ENCODE measurements around the gene IDH3B. TPM values are rescaled to one million over a fixed set of nuclear protein-coding genes. Genes with fewer than 3 reads are reported as not detected.

IDH3B gene
- total RNA-seq, 6 experiments from 2014 or later, result 37.6 to 78.1 (median 43.6) TPM

DNA sequence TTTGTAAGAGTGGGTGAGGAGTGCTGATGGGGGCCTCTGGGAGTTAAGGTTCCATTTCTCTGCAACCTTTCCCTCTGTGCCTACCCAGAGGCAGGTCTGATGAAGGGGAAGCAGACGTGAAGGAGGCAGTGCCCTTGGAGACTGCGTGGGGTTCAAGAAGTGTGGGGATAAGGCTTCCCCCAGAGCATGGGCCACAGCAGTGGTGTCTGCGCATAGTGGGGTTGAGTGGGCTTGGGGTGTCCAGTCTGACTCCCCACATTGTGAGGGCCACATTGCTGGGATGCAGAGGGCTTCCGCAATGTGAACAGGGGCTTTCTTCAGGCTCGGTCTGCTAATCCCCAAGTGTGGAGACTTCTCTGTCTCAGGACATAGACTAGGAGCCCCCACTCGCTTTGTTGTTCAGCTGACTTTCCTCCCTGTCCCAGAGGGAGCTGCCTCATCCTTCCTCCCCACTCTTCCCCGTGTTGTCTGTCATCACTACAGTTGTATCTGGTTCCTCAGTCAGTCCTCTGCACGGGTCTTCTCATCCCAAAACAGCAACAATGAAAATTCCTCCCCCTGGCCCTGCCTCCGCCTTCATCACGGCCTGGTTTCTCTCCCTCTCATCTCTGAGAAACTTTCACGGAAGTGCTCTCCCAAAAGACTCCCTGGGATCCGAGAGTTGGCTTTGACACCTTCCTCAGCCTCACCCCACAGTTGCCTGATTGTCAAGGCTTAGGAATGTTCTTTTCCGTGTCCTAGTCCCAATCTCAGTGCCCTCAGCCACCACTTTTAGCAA is 31.4 kb upstream of the IDH3B start:
- Histone ChIP-seq H3K27me3 (peaks cover 0 to 16% of the 10 kb centered on the region in 2 donors), H3K9me3 (no peaks in the 10 kb centered on the region), H3K27ac (no peak overlapping the region), H3K4me1 (peaks cover 0 to 5% (median 0%) of the 10 kb centered on the region in 4 donors), H3K36me3 (no peaks in the 10 kb centered on the region), H3K4me3 (no peak overlapping the region)
- no peak for TF ChIP-seq POLR2A (IDR thresholded peaks at IDR 0.05)
- TF ChIP-seq, protein P1, sequence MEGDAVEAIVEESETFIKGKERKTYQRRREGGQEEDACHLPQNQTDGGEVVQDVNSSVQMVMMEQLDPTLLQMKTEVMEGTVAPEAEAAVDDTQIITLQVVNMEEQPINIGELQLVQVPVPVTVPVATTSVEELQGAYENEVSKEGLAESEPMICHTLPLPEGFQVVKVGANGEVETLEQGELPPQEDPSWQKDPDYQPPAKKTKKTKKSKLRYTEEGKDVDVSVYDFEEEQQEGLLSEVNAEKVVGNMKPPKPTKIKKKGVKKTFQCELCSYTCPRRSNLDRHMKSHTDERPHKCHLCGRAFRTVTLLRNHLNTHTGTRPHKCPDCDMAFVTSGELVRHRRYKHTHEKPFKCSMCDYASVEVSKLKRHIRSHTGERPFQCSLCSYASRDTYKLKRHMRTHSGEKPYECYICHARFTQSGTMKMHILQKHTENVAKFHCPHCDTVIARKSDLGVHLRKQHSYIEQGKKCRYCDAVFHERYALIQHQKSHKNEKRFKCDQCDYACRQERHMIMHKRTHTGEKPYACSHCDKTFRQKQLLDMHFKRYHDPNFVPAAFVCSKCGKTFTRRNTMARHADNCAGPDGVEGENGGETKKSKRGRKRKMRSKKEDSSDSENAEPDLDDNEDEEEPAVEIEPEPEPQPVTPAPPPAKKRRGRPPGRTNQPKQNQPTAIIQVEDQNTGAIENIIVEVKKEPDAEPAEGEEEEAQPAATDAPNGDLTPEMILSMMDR (IDR thresholded peaks at IDR 0.05), result no peak
- intact Hi-C loops (cut with DNase I), result no loop called here
- 46% methylated on average over 9 of the region's 13 CpGs for WGBS (ENCODE audit: insufficient coverage, low coverage, low lambda C conversion rate, missing lambda C conversion rate)
- no peak for DNase-seq
- no peak for ATAC-seq

DNA sequence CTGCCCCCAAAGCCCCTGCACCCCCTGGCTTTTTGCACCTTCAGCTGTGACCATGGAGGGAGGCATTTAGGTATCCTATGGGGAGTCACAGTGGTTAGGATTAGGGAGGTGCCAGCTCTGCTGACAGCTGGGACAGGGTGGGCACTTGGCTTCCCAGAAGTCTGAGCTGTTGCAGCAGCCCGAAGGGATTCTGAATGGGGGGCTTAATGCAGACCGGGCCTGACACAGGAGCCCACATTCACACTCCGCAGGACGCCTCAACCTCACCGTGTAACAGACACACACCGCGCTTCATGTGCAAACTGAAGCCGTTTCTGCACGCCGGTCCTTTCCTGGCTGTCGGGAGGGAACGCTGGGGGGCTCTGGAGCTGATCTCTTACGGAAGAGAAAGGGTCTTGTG is 30.5 kb upstream of the IDH3B start:
- H3K36me3 ChIP-seq, result no peaks in the 10 kb centered on the region
- H3K9me3 ChIP-seq, result no peaks in the 10 kb centered on the region
- H3K4me1 ChIP-seq, result peaks cover 0 to 5% (median 0%) of the 10 kb centered on the region in 4 donors
- intact Hi-C loops (cut with DNase I), result no loop called here
- H3K27me3 ChIP-seq, result peaks cover 0 to 16% of the 10 kb centered on the region in 2 donors
- no peak overlapping the region for H3K27ac ChIP-seq
- no peak for ATAC-seq
- DNase-seq, result no peak
- WGBS (ENCODE audit: insufficient coverage, low coverage, low lambda C conversion rate, missing lambda C conversion rate), result 21% methylated on average over 8 of the region's 13 CpGs
- TF ChIP-seq, protein P1 (IDR thresholded peaks at IDR 0.05), result no peak
- no peak for TF ChIP-seq POLR2A (IDR thresholded peaks at IDR 0.05)
- no peak overlapping the region for H3K4me3 ChIP-seq

DNA sequence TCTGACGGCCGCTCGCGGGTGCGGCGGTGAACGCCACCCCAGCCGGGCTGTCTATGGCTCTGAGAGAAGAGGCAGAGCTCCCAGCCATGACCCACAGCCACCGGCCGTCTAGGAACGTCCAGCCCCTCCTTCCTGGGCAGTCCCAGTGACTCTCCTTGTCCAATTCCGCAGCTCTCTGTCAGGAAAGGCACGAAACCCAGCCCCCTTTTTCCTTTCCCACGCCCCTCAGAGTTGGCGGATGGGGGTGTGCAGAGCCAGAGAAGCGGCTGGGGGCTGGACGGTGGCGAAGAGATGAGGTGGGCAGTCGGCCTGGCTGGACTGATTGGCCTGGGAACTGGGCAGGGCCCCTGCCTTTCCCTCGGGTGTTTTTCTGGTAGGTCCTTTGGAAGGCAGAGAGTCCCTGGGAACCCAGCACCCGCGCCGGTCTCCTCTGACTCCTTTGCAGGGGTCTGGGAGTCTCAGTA is 30.0 kb upstream of the IDH3B start:
- no peak overlapping the region for H3K4me3 ChIP-seq
- intact Hi-C loops (cut with DNase I), result no loop called here
- DNase-seq, result no peak
- H3K9me3 ChIP-seq, result no peaks in the 10 kb centered on the region
- H3K27me3 ChIP-seq, result peaks cover 0 to 16% of the 10 kb centered on the region in 2 donors
- no peak overlapping the region for H3K27ac ChIP-seq
- peaks cover 0 to 5% (median 0%) of the 10 kb centered on the region in 4 donors for H3K4me1 ChIP-seq
- 15% methylated on average over 9 of the region's 23 CpGs for WGBS (ENCODE audit: insufficient coverage, low coverage, low lambda C conversion rate, missing lambda C conversion rate)
- peak in 1 of 4 donors; percentile 5 for ATAC-seq
- no peaks in the 10 kb centered on the region for H3K36me3 ChIP-seq
- TF ChIP-seq, protein P1 (IDR thresholded peaks at IDR 0.05), result no peak
- no peak for TF ChIP-seq POLR2A (IDR thresholded peaks at IDR 0.05)

DNA sequence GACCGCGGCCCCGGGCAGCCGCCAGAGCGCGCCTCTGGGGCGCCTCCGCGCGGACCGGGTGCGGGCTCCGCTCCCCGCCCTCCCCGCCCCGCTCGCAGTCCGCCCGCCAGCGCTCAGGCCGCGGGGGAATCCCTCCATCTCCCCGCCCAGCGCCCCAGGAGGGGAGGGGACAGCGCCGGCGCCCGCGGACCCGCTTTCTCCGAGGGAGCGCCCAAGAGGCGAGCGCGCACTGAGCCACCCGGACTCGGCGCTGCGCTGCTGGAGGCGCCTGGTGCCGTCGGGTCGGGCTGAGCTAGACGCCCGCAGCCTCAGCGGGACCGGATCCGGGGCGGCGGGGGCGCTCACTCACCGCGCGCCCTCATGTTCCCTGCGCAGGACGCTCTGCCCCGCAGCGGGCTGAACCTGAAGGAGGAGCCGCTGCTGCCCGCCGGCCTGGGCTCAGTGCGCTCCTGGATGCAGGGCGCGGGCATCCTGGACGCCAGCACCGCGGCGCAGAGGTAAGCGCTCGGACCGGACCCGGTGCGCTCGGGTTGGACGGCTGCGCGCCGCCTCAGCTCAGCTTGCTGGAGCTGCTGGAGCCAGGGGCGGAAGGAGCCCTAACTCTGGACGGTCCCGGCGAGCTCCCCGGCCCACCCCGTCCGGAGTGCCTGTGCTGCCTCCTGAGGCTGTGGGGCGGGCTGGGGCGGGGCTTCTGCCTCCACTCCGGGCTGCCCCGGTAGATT is 29.4 kb upstream of the IDH3B start:
- Histone ChIP-seq H3K27ac (no peak overlapping the region), H3K9me3 (no peaks in the 10 kb centered on the region), H3K27me3 (peaks cover 0 to 16% of the 10 kb centered on the region in 2 donors), H3K36me3 (no peaks in the 10 kb centered on the region), H3K4me1 (peaks cover 0 to 5% (median 0%) of the 10 kb centered on the region in 4 donors), H3K4me3 (peak overlapping the region in 2 of 3 donors; percentile 9 to 24)
- 9% methylated on average over 17 of the region's 89 CpGs for WGBS (ENCODE audit: insufficient coverage, low coverage, low lambda C conversion rate, missing lambda C conversion rate)
- no peak for TF ChIP-seq POLR2A (IDR thresholded peaks at IDR 0.05)
- intact Hi-C loops (cut with DNase I), result no loop called here
- DNase-seq, result no peak
- peak; percentile 9 to 40 (median 19) for ATAC-seq

- H3K9me3 ChIP-seq, result no peaks in the 10 kb centered on the region
- no peak for TF ChIP-seq POLR2A (IDR thresholded peaks at IDR 0.05)
- TF ChIP-seq, protein P1 (IDR thresholded peaks at IDR 0.05), result no peak
- no peak for DNase-seq
- H3K27ac ChIP-seq, result no peak overlapping the region
- ATAC-seq, result no peak
- WGBS (ENCODE audit: insufficient coverage, low coverage, low lambda C conversion rate, missing lambda C conversion rate), result 0% methylated on average over 3 of the region's 64 CpGs
- H3K36me3 ChIP-seq, result no peaks in the 10 kb centered on the region
- peaks cover 0 to 5% (median 0%) of the 10 kb centered on the region in 4 donors for H3K4me1 ChIP-seq
- intact Hi-C loops (cut with DNase I), result no loop called here
- H3K4me3 ChIP-seq, result peak overlapping the region in 1 of 3 donors; percentile 47
- peaks cover 0 to 16% of the 10 kb centered on the region in 2 donors for H3K27me3 ChIP-seq
Observed at GRCh38 chr20:2692886-2693285, 28.9 kb upstream of the IDH3B start.
